Measurements from ENCODE around the gene ZNRF3. TPM values are rescaled to one million over a fixed set of nuclear protein-coding genes. Genes with fewer than 3 reads are reported as not detected.
"Not testable (repeated sequence)": the region's sequence is repeated elsewhere in the genome, so short reads cannot be mapped to it uniquely, and the experiment has no call there.

ZNRF3 gene
- total RNA-seq, 1 donor from 2014 or later: 7.3 TPM

- FAIRE-seq (no peak), DNase-seq (ENCODE audit: low spot score in 2 of 2) (no peak)
These were observed 145.1 kb downstream of the ZNRF3 start for GRCh38 chr22:29028468-29028867.

GRCh38 chr22:29029202-29030000 is 146.0 kb downstream of the ZNRF3 start:
- FAIRE-seq: no peak
- no peak for DNase-seq (ENCODE audit: low spot score in 2 of 2)

DNA sequence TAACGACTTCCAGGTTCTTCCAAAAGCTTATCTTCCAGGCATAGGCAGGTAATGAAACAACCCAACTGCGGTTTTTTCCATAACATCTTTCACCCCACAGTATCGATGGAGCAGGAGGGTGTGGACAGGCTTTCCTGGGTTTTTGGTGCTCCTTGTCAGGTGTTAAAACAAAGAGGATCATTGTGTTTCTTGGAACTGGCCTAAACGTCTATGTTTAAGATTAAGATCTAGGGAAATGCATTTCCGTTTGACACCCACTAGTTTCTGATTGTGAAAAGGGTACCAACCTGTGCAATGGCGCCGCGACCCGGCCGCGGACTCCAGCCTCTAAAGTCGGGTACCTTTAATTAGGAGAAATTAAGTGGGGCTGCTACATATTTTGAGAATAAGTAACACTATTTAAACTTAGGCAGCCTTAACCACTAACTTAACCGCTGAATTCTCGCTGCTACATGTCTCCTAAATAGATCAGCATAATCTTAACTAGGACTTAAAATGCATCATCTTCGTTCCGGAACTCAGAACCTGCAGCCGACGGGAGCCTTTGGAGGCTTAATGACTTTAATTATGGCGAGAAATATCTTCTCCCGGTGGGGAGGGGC is 146.7 kb downstream of the ZNRF3 start:
- DNase-seq (ENCODE audit: low spot score in 2 of 2) (no peak), FAIRE-seq (no peak)

- no peak for FAIRE-seq
- peak; percentile 46 to 74 for DNase-seq (ENCODE audit: low spot score in 2 of 2)
These were observed 147.3 kb downstream of the ZNRF3 start for GRCh38 chr22:29030618-29031226.

DNA sequence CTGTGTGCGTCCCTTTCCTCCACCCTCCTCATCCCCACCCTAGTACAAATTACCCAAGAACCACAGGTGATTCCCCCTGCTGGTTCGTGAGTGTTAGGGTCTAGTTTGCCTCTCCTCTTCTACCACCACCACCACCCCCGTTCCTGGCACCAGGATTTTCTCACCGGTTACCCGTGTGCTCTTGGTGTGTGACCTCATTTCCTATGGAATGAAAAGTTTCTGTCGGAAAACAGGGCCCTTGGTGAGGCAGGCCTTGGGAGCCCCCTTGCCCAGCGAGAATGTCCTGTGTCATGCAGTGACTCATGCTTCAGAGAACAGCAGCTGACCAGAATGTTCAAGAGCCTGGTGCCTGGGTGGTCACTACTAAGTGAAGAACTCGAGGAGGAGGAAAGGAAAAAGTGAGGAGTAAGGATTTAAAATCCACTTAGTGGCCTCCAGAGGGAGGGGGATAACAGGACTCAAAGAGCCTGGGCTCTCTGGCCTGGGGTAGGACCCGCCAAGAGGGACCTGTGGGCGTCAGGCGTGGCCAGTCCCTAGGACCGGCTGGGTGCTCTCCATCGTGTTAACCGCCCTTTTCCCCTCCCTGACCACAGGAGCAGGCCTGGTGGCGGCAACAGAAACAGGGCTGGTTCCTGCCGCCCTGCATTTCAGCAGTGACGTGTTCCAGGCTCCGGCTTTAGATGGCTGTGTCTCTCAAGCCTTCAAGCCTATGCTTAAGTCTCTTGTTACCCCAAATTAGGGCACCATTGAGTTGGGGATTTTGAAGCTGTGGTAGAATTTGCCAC is 148.0 kb downstream of the ZNRF3 start:
- DNase-seq (ENCODE audit: low spot score in 2 of 2): peak in 1 of 2 donors; percentile 60
- FAIRE-seq: no peak

- no peak for DNase-seq (ENCODE audit: low spot score in 2 of 2)
- no peak for FAIRE-seq
These were observed 148.7 kb downstream of the ZNRF3 start for GRCh38 chr22:29032014-29032475.

DNA sequence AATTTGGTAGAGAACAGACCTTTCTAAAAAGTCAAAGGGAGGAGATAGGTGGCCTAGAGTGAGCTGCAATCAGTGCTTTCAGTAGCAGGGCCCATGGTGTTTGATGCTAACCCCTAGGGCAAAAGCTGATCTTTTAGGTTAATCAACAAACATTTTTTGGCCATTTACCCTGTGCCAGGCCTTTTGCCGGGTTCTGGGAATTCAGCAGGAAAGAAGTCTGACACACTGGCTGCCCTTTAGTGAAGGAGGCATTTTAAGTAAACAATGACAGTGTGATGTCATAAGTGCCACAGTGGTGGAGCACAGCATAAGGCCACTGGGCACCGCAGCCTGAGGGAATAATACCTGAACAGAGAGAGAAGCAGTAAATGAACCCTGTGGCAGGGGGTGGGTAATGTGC is 149.2 kb downstream of the ZNRF3 start:
- DNase-seq (ENCODE audit: low spot score in 2 of 2) (no peak), FAIRE-seq (no peak)

- FAIRE-seq (no peak), DNase-seq (ENCODE audit: low spot score in 2 of 2) (no peak)
These were observed 154.1 kb downstream of the ZNRF3 start for GRCh38 chr22:29037340-29037932.

- FAIRE-seq (no peak), DNase-seq (ENCODE audit: low spot score in 2 of 2) (no peak)
These were observed 155.8 kb downstream of the ZNRF3 start for GRCh38 chr22:29039148-29039547.

GRCh38 chr22:29039684-29040083 is 156.3 kb downstream of the ZNRF3 start:
- not testable (repeated sequence) for FAIRE-seq; DNase-seq (ENCODE audit: low spot score in 2 of 2)

DNA sequence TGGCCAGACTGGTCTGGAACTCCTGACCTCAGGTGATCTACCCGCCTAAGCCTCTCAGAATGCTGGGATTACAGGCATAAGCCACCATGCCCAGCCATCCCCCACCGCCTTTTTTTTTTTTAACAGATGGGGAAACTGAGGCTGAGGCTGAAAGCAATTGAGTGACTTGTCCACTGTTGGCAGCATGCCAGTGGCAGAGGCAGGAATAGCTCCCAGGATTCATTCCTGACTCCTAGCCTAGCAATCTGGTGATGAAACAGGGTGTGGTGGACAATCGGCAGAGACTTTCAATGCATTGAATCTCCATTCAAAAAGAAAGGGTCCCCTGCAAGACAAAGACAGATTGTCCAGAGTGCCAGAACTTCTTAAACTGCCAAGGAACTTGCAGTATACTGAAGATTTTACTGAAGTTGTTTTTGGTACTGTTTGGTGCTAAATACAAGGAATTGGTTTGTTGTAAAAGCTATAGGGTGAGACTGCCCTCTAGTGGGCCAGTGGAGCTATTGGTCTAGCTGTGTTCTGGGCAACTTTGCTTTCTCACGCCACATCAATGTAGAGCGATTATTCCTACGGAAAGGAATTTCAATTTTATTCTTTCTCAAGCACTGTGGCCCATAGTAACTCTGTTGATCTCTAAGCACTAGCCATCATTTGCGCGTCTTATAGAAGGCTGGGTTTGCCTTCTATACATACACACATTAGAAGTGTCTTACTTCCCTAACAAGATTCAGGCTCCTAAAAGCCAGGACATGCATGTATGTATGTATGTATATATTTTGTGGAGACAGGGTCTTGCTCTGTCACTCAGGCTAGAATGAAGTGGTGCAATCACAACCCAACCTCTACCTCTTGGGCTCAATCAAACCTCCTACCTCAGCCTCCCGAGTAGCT is 157.3 kb downstream of the ZNRF3 start:
- DNase-seq (ENCODE audit: low spot score in 2 of 2) (peak; percentile 54 to 58), FAIRE-seq (peak; percentile 23)

DNA sequence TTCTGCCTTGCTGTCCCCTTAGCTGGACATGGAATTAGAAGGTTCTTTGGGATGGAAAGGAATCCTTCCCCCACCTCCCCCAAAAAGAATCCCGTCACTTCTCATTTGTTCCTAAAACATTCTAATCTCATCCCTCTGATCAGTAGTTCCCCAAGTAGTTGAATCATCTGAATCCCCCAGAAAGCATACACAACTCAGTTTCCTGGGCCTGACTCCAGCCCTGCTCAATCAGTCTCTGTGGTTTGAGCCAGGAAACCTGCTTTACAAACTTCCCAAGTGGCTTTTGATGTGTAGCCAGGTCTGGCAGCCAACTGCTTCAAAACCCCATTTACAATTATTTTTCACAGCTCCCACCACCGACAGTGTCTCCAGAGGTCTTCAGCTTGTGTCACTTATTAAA is 158.0 kb downstream of the ZNRF3 start:
- no peak for FAIRE-seq
- no peak for DNase-seq (ENCODE audit: low spot score in 2 of 2)

GRCh38 chr22:29043906-29044575 is 160.7 kb downstream of the ZNRF3 start:
- no peak for FAIRE-seq
- DNase-seq (ENCODE audit: low spot score in 2 of 2): no peak

DNA sequence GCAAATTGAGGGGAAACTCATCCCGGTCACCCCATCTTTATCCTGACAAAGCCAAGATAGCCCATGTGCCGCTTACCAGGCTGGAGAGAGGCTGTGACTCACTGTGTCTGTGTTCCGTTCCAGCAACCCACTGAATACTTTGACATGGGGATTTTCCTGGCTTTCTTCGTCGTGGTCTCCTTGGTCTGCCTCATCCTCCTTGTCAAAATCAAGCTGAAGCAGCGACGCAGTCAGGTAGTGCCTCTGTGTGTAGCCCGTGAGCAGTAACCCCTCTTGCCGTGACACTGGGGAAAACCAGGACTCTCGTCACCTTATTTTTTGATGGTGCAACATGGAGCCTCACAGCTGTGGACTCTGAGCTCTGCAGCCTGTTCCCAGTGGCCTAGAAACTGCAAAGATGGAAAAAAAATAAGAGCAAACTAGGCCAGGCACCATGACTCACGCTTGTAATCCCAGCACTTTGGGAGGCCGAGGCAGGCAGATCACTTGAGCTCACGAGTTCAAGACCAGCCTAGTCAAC is 161.3 kb downstream of the ZNRF3 start:
- FAIRE-seq: no peak

DNA sequence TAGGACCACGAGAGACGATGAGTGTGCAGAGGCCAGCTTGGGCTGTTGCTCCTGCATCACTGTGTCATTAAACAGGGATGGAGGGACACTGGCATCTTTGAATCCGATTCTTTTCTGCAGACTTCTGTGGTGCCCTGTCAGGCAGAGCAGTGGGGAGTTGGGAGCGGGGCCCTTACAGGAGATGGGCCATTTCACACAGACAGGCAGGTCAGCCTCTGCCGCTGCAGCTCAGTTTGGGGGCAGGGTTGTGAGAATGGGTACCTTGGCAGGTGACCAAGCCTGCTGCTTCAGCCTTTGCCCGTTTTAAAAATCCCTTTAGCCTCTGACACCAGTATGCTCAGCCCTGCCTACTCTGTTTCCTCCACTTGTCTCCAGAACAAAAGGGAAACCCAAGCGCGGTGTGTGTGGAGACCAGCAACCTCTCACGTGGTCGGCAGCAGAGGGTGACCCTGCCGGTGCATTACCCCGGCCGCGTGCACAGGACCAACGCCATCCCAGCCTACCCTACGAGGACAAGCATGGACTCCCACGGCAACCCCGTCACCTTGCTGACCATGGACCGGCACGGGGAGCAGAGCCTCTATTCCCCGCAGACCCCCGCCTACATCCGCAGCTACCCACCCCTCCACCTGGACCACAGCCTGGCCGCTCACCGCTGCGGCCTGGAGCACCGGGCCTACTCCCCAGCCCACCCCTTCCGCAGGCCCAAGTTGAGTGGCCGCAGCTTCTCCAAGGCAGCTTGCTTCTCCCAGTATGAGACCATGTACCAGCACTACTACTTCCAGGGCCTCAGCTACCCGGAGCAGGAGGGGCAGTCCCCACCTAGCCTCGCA is 165.7 kb downstream of the ZNRF3 start:
- FAIRE-seq (no peak), DNase-seq (ENCODE audit: low spot score in 2 of 2) (no peak)

More for the DNA sequence above, 161.3 kb downstream of the ZNRF3 start:
- no peak for DNase-seq (ENCODE audit: low spot score in 2 of 2)

- FAIRE-seq (no peak), DNase-seq (ENCODE audit: low spot score in 2 of 2) (no peak)
These were observed 166.4 kb downstream of the ZNRF3 start for GRCh38 chr22:29049655-29050263.

- FAIRE-seq: no peak
These were observed 167.1 kb downstream of the ZNRF3 start for GRCh38 chr22:29050457-29050856.

More at GRCh38 chr22:29050457-29050856, 167.1 kb downstream of the ZNRF3 start:
- DNase-seq (ENCODE audit: low spot score in 2 of 2): no peak
